Trophoblast cell (in vitro differentiated cells and primary cell): ENCODE measurements around the gene LMBR1L.

Experiments
- DNase-seq, 2 donors: peaks; one replicate each; pipeline ENCODE4 v3.0.0-alpha.2; 2016
- H2AFZ ChIP-seq: 2 replicates; pipeline ENCODE4 v1.6.1; 2013; ENCODE audit warnings: low read length, moderate library complexity, mild to moderate bottlenecking; ENCODE audit not compliant: insufficient read depth, poor library complexity
- H2AK5ac ChIP-seq: 2 replicates; pipeline ENCODE4 v1.6.1; 2013; ENCODE audit warnings: mild to moderate bottlenecking, low read length
- H2BK120ac ChIP-seq: 2 replicates; pipeline ENCODE4 v1.6.1; 2013; ENCODE audit warnings: low read length, mild to moderate bottlenecking, moderate library complexity; ENCODE audit not compliant: insufficient read depth, poor library complexity
- H2BK12ac ChIP-seq: 2 replicates; pipeline ENCODE4 v1.6.1; 2013; ENCODE audit warnings: mild to moderate bottlenecking, low read length, moderate library complexity
- H2BK5ac ChIP-seq: 2 replicates; pipeline ENCODE4 v1.6.1; 2013; ENCODE audit warnings: low read length, low read depth, moderate library complexity, mild to moderate bottlenecking; ENCODE audit not compliant: poor library complexity
- H3K14ac ChIP-seq: 2 replicates; pipeline ENCODE4 v1.6.1; 2013; ENCODE audit warnings: mild to moderate bottlenecking, low read length
- H3K18ac ChIP-seq: 2 replicates; pipeline ENCODE4 v1.6.1; 2013; ENCODE audit warnings: mild to moderate bottlenecking, low read length
- H3K23ac ChIP-seq: 2 replicates; pipeline ENCODE4 v1.6.1; 2013; ENCODE audit warnings: low read length
- H3K27ac ChIP-seq: 2 replicates; pipeline ENCODE4 v1.5.1; 2013; ENCODE audit warnings: low read depth, mild to moderate bottlenecking, inconsistent platforms, low read length, moderate library complexity
- H3K27me3 ChIP-seq: 2 replicates; pipeline ENCODE4 v1.6.1; 2013; ENCODE audit warnings: inconsistent platforms, mild to moderate bottlenecking, low read length, moderate library complexity; ENCODE audit not compliant: insufficient read depth
- H3K36me3 ChIP-seq, 2 experiments: 1 replicate in 1 of 2; 2 replicates in 1 of 2; pipeline ENCODE4 v1.6.1; 2013; ENCODE audit warnings: low read length in 2 of 2, mild to moderate bottlenecking in 2 of 2, moderate library complexity in 1 of 2; ENCODE audit not compliant: insufficient read depth in 2 of 2, control insufficient read depth in 1 of 2
- H3K4ac ChIP-seq: 2 replicates; pipeline ENCODE4 v1.6.1; 2013; ENCODE audit warnings: low read depth, mild to moderate bottlenecking, low read length, moderate library complexity
- H3K4me1 ChIP-seq, 2 experiments: 1 replicate in 1 of 2; 2 replicates in 1 of 2; pipeline ENCODE4 v1.6.1; 2013; ENCODE audit warnings: low read length in 2 of 2, mild to moderate bottlenecking in 2 of 2, moderate library complexity in 1 of 2; ENCODE audit not compliant: insufficient read depth in 2 of 2, control insufficient read depth in 1 of 2
- H3K4me2 ChIP-seq: 2 replicates; pipeline ENCODE4 v1.6.1; 2013; ENCODE audit warnings: inconsistent platforms, mild to moderate bottlenecking, low read length, moderate library complexity
- H3K4me3 ChIP-seq: 2 replicates; pipeline ENCODE4 v1.5.1; 2013; ENCODE audit warnings: mild to moderate bottlenecking, low read depth, low read length, inconsistent platforms
- H3K79me1 ChIP-seq: one replicate; pipeline ENCODE4 v1.6.1; 2013; ENCODE audit warnings: low read length
- H3K79me2 ChIP-seq: 2 replicates; pipeline ENCODE4 v1.6.1; 2013; ENCODE audit warnings: low read length, mild to moderate bottlenecking; ENCODE audit not compliant: control insufficient read depth, insufficient read depth, poor library complexity
- H3K9ac ChIP-seq: 2 replicates; pipeline ENCODE4 v1.6.1; 2013; ENCODE audit warnings: mild to moderate bottlenecking, low read length
- H3K9me3 ChIP-seq: 2 replicates; pipeline ENCODE4 v1.6.1; 2013; ENCODE audit warnings: low read depth, mild to moderate bottlenecking, control low read depth, inconsistent platforms, low read length; ENCODE audit not compliant: insufficient read depth
- H4K12ac ChIP-seq: 2 replicates; pipeline ENCODE4 v1.6.1; 2013; ENCODE audit warnings: low read depth, mild to moderate bottlenecking, low read length, moderate library complexity
- H4K8ac ChIP-seq: 2 replicates; pipeline ENCODE4 v1.6.1; 2013; ENCODE audit warnings: low read depth, mild to moderate bottlenecking, low read length, moderate library complexity
- H4K91ac ChIP-seq: one replicate; pipeline ENCODE4 v1.6.1; 2013; ENCODE audit warnings: low read depth, mild to moderate bottlenecking, low read length, moderate library complexity
- WGBS: extraction: QIAGEN DNeasy Blood & Tissue Kit; methylation state at CpG from one replicate; pipeline ENCODE4 v1.1.7; 2013; ENCODE audit warnings: missing lambda C conversion rate; ENCODE audit not compliant: insufficient read length, insufficient coverage; ENCODE audit errors: extremely low coverage; 5-methylcytosine and 5-hydroxymethylcytosine counted together

Gene LMBR1L

DNA sequence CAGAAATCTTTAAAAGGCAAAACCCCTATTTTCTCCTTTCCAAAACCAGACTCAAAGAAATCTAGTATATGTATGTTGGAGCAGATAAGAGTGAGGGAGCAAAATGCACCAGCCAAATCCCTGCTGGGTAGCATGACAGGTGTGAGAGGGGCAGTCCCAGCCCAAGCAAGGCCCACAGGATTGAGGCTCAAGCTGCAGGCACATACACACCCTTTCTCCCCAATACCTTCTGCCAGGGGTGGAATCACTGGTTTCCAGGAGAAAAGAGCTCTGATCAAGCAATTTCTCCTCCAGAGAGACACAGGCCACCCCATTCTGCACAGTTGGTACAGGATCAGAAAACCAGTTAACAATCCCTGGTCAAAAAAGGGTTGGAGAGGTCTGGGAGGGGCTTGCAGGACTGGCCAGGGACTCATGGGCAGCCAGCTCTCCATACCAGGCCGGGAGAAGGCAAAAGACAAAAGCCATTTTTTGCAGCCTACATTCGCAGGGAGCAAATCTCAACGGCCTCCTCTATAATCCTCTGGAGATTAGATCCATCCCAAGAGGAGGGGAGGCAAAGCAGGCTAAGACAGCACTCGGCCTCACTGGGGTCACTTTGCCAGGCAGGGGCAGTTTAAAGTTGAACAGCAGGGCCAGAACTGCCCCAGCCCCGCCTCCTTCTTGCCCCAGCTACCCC, 52.1 kb downstream of the LMBR1L start:
- Histone ChIP-seq H3K36me3 (peaks cover 16 to 23% of the 10 kb centered on the region in 2 experiments), H3K9me3 (no peaks in the 10 kb centered on the region), H3K4ac (peak overlapping the region; percentile 100), H4K8ac (no peak overlapping the region), H3K14ac (peak overlapping the region; percentile 54), H3K4me2 (peak overlapping the region; percentile 86), H4K12ac (no peak overlapping the region), H4K91ac (no peak overlapping the region), H2BK12ac (no peak overlapping the region), H2AFZ (no peak overlapping the region), H2BK120ac (no peak overlapping the region), H3K79me1 (peaks cover 18% of the 10 kb centered on the region), H2AK5ac (peak overlapping the region; percentile 66), H3K18ac (no peak overlapping the region), H2BK5ac (no peak overlapping the region), H3K4me3 (peak overlapping the region; percentile 92), H3K27me3 (no peaks in the 10 kb centered on the region), H3K27ac (no peak overlapping the region), H3K9ac (peak overlapping the region; percentile 99), H3K79me2 (peaks cover 38% of the 10 kb centered on the region), H3K23ac (no peak overlapping the region), H3K4me1 (peaks cover 14 to 24% of the 10 kb centered on the region in 2 experiments)
- no CpG with 5 or more reads among the region's 5 CpGs for WGBS
- DNase-seq, result no peak

DNA sequence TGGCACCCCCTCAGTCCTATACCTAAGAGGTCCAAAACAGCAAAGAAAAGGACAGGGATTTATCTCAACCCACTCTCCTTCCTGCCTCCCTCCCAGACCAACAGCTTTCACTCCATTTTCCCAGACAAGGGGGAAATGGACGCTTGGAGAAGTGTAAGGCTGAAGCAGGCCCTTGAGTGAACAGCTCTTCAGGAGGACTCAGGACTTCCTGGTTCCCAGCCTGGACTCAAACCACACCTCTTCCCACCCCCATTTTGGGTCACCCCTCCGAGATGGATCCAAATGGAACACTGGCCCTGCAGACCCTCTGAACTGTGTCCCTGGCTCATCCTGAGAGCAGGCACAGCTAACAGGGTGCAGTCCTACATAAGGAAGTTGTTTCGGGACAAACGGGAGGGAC, 52.8 kb downstream of the LMBR1L start:
- Histone ChIP-seq H3K27me3 (no peaks in the 10 kb centered on the region), H3K27ac (no peak overlapping the region), H3K79me1 (peaks cover 18% of the 10 kb centered on the region), H3K79me2 (peaks cover 38% of the 10 kb centered on the region), H2AK5ac (no peak overlapping the region), H2BK5ac (no peak overlapping the region), H4K8ac (no peak overlapping the region), H2BK120ac (no peak overlapping the region), H2AFZ (no peak overlapping the region), H3K18ac (no peak overlapping the region), H3K14ac (no peak overlapping the region), H4K91ac (no peak overlapping the region), H3K9ac (no peak overlapping the region), H3K23ac (no peak overlapping the region), H3K9me3 (no peaks in the 10 kb centered on the region), H3K4me1 (peaks cover 14 to 24% of the 10 kb centered on the region in 2 experiments), H3K4ac (peak overlapping the region; percentile 100), H4K12ac (no peak overlapping the region), H3K4me2 (peak overlapping the region; percentile 86), H3K36me3 (peaks cover 21 to 29% of the 10 kb centered on the region in 2 experiments), H3K4me3 (peak overlapping the region; percentile 23), H2BK12ac (no peak overlapping the region)
- no peak for DNase-seq
- no CpG with 5 or more reads among the region's 4 CpGs for WGBS

DNA sequence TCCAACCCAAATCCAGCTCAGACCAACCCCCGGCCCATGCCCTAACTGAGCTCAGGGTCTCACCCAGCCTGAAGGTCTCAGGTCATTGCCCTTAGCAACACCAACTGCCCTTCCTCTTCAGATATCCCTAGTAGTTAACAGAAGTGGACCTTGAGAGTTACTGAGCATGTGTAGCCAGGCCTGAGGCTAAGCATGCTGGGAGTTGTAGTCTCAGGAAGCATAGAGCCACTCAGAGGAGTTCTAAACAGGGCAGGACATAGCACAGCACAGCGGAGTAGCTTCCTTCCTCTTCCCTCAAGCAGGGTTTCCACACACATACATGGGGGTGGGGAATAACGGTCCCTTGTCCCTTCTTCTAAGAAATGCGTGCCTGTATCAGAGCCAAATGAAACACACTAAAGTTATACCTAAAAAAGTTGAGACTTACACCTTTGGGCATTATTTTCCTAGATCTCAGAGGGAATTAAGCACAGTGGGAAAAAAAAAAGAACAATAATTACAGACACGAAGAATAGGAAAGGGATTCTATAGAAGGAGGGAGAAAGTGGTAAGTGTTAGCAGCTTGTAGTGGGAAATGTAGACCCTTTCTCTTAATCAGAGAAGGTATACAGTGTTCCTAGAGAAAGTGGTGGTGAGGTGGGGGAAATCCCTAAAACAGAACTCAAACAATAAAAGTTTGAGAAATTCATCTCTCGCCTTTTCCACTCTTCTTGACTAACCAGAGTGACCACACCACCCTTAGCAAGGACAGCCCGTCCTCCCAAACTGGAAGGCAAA, 54.5 kb downstream of the LMBR1L start:
- no peak overlapping the region for H2AK5ac ChIP-seq
- H3K4me1 ChIP-seq, result peaks cover 14 to 23% of the 10 kb centered on the region in 2 experiments
- H2BK5ac ChIP-seq, result no peak overlapping the region
- H3K9ac ChIP-seq, result no peak overlapping the region
- no peak overlapping the region for H3K27ac ChIP-seq
- H3K27me3 ChIP-seq, result no peaks in the 10 kb centered on the region
- H3K14ac ChIP-seq, result no peak overlapping the region
- peak overlapping the region; percentile 67 for H3K4ac ChIP-seq
- H3K4me2 ChIP-seq, result peak overlapping the region; percentile 32
- H3K23ac ChIP-seq, result no peak overlapping the region
- peaks cover 18% of the 10 kb centered on the region for H3K79me1 ChIP-seq
- no peak overlapping the region for H4K12ac ChIP-seq
- H3K18ac ChIP-seq, result no peak overlapping the region
- WGBS, result no CpG with 5 or more reads among the region's 7 CpGs
- H3K4me3 ChIP-seq, result no peak overlapping the region
- H2BK120ac ChIP-seq, result no peak overlapping the region
- no peak overlapping the region for H2AFZ ChIP-seq
- H4K8ac ChIP-seq, result no peak overlapping the region
- no peak overlapping the region for H2BK12ac ChIP-seq
- peaks cover 37% of the 10 kb centered on the region for H3K79me2 ChIP-seq
- no peaks in the 10 kb centered on the region for H3K9me3 ChIP-seq
- DNase-seq, result peak; percentile 72 to 75
- H4K91ac ChIP-seq, result no peak overlapping the region
- peaks cover 38 to 46% of the 10 kb centered on the region in 2 experiments for H3K36me3 ChIP-seq

DNA sequence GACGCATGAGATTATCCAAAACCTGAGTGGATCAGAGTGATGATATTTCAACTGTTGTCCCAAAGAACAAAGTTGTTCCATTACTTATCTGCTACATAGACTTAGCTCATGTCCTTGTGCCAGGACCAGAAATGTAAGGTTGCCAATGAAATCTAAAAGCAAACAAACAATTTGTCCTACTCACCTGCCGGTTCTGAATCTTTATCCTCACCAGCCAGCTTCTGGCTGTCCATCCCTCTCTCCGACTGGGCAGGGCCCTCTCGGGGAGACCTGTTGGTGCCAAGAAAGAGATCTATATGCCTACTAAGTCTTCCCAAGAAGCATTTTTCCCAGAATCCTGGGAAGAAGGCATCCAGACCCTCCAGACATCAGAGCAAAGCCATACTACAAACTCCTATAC, 55.6 kb downstream of the LMBR1L start:
- peaks cover 9% of the 10 kb centered on the region for H3K79me1 ChIP-seq
- whole genome bisulfite sequencing, result no CpG with 5 or more reads among the region's 4 CpGs
- H3K4me3 ChIP-seq, result no peak overlapping the region
- H2BK120ac ChIP-seq, result no peak overlapping the region
- H2BK12ac ChIP-seq, result no peak overlapping the region
- no peak overlapping the region for H2AK5ac ChIP-seq
- H3K79me2 ChIP-seq, result peaks cover 29% of the 10 kb centered on the region
- no peaks in the 10 kb centered on the region for H3K27me3 ChIP-seq
- H4K12ac ChIP-seq, result no peak overlapping the region
- no peak overlapping the region for H2AFZ ChIP-seq
- peaks cover 49 to 57% of the 10 kb centered on the region in 2 experiments for H3K36me3 ChIP-seq
- H3K14ac ChIP-seq, result no peak overlapping the region
- DNase-seq, result no peak
- no peak overlapping the region for H2BK5ac ChIP-seq
- no peak overlapping the region for H4K8ac ChIP-seq
- no peak overlapping the region for H4K91ac ChIP-seq
- no peak overlapping the region for H3K9ac ChIP-seq
- no peaks in the 10 kb centered on the region for H3K9me3 ChIP-seq
- H3K4ac ChIP-seq, result peak overlapping the region; percentile 67
- H3K4me1 ChIP-seq, result peaks cover 14 to 21% of the 10 kb centered on the region in 2 experiments
- no peak overlapping the region for H3K23ac ChIP-seq
- H3K18ac ChIP-seq, result no peak overlapping the region
- no peak overlapping the region for H3K27ac ChIP-seq
- H3K4me2 ChIP-seq, result no peak overlapping the region
